GM18511 (cell line): ENCODE data around the gene THRA.

Source experiments
- ATAC-seq: cut with Tn5 transposase; IDR thresholded peaks from one replicate; pipeline ENCODE4 v1.9.1; 2021; ENCODE audit warnings: mild to moderate bottlenecking, moderate library complexity; ENCODE audit not compliant: unreplicated experiment

THRA gene

GRCh38 chr17:40064971-40065768 is 2.4 kb downstream of the THRA start:
- ATAC-seq = no peak

GRCh38 chr17:40065769-40066510 is 3.2 kb downstream of the THRA start:
- ATAC-seq = no peak

- ATAC-seq = no peak
Observed at GRCh38 chr17:40067710-40068109, 4.9 kb downstream of the THRA start.

- ATAC-seq = no peak
Observed at GRCh38 chr17:40068129-40068581, 5.4 kb downstream of the THRA start.

- no peak for ATAC-seq
Observed at GRCh38 chr17:40068584-40068916, 5.8 kb downstream of the THRA start.

- no peak for ATAC-seq
Observed at GRCh38 chr17:40068917-40069750, 6.4 kb downstream of the THRA start.

GRCh38 chr17:40069751-40070708 is 7.3 kb downstream of the THRA start:
- no peak for ATAC-seq

GRCh38 chr17:40070709-40071312 is 8.0 kb downstream of the THRA start:
- no peak for ATAC-seq

GRCh38 chr17:40071313-40072039 is 8.7 kb downstream of the THRA start:
- no peak for ATAC-seq

GRCh38 chr17:40072040-40072734 is 9.4 kb downstream of the THRA start:
- ATAC-seq = no peak

- no peak for ATAC-seq
Observed at GRCh38 chr17:40072735-40073346, 10.1 kb downstream of the THRA start.

- ATAC-seq = no peak
Observed at GRCh38 chr17:40073454-40074174, 10.8 kb downstream of the THRA start.

- ATAC-seq = no peak
Observed at GRCh38 chr17:40074175-40074512, 11.4 kb downstream of the THRA start.

- no peak for ATAC-seq
Observed at GRCh38 chr17:40074871-40075200, 12.1 kb downstream of the THRA start.

GRCh38 chr17:40075201-40075941 is 12.6 kb downstream of the THRA start:
- no peak for ATAC-seq

GRCh38 chr17:40075942-40076498 is 13.3 kb downstream of the THRA start:
- no peak for ATAC-seq

- no peak for ATAC-seq
Observed at GRCh38 chr17:40076591-40076990, 13.8 kb downstream of the THRA start.
